Natural killer cell (primary cell): ENCODE measurements around the gene FGFRL1. TPM values are rescaled to one million over a fixed set of nuclear protein-coding genes. Genes with fewer than 3 reads are reported as not detected.

ENCODE experiments used
- ATAC-seq, 3 donors: fragments of 150-1000 bp in 2 of 3; fragments of 200-7000 bp in 1 of 3; cut with Tn5 transposase; 1 replicate in 1 of 3; 2 replicates in 2 of 3; pipeline ENCODE4 v1.10.0; 2021; ENCODE audit warnings: mild to moderate bottlenecking in 2 of 3, moderate library complexity in 2 of 3
- DNase-seq, 2 donors: peaks; one replicate each; pipeline versions ENCODE4 v3.0.0 to v3.0.0-alpha.2; 2013 to 2021; ENCODE audit warnings: mixed read lengths in 1 of 2
- H3K27ac ChIP-seq: one replicate; pipeline ENCODE4 v1.5.1; 2013; ENCODE audit warnings: mild to moderate bottlenecking, low read length
- H3K27me3 ChIP-seq: one replicate; pipeline ENCODE4 v1.6.1; 2013; ENCODE audit warnings: low read length; ENCODE audit not compliant: control insufficient read depth, insufficient read depth
- H3K36me3 ChIP-seq: one replicate; pipeline ENCODE4 v1.6.1; 2013; ENCODE audit warnings: low read length; ENCODE audit not compliant: control insufficient read depth, insufficient read depth
- H3K4me1 ChIP-seq: one replicate; pipeline ENCODE4 v1.6.1; 2013; ENCODE audit warnings: low read length; ENCODE audit not compliant: control insufficient read depth, insufficient read depth
- H3K4me3 ChIP-seq: one replicate; pipeline ENCODE4 v1.5.1; 2013; ENCODE audit warnings: low read length
- H3K9me3 ChIP-seq: one replicate; pipeline ENCODE4 v1.6.1; 2013; ENCODE audit warnings: low read length; ENCODE audit not compliant: control insufficient read depth, insufficient read depth
- H3K27ac Mint-ChIP-seq, 2 donors: one replicate each; pipeline ENCODE4 v1.8.0; 2022; ENCODE audit warnings: mild to moderate bottlenecking in 2 of 2, mixed read lengths in 2 of 2, moderate library complexity in 1 of 2
- H3K27me3 Mint-ChIP-seq, 2 donors: one replicate each; pipeline ENCODE4 v1.8.0; 2022; ENCODE audit warnings: low read depth in 2 of 2, mixed read lengths in 2 of 2
- H3K36me3 Mint-ChIP-seq: one replicate; pipeline ENCODE4 v1.8.0; 2022; ENCODE audit warnings: mixed read lengths
- H3K4me1 Mint-ChIP-seq, 2 donors: one replicate each; pipeline ENCODE4 v1.8.0; 2022; ENCODE audit warnings: mixed read lengths in 2 of 2
- H3K4me3 Mint-ChIP-seq: one replicate; pipeline ENCODE4 v1.8.0; 2022; ENCODE audit warnings: mild to moderate bottlenecking, moderate library complexity, mixed read lengths
- H3K9me3 Mint-ChIP-seq, 2 donors: one replicate each; pipeline ENCODE4 v1.8.0; 2022; ENCODE audit warnings: mixed read lengths in 2 of 2
- CTCF ChIP-seq: fragments of 200-600 bp; IDR thresholded peaks from one replicate; pipeline ENCODE4 v1.8.0; 2022; ENCODE audit warnings: antibody characterized with exemption
- WGBS: methylation state at CpG from one replicate; pipeline ENCODE4 v1.1.7; 2013; ENCODE audit warnings: missing lambda C conversion rate; ENCODE audit not compliant: insufficient coverage; 5-methylcytosine and 5-hydroxymethylcytosine counted together
- intact Hi-C: fragments of 100-400 bp; cut with micrococcal nuclease; formaldehyde crosslinking; loops from one replicate; pipeline ENCODE4 v1.14.2; 2022
- total RNA-seq, 4 donors: library from RNA; stranded (reverse); fragments of 120-200 nt in 1 of 4; gene quantifications; one replicate each; pipeline versions ENCODE4 v1.2.3 to v1.2.4, GENCODE V29; 2013 to 2022

The FGFRL1 gene
- total RNA-seq, 3 donors from 2014 or later (not counting 1 experiment from before 2014, with no cell fraction given) = 28.0 to 39.8 (median 32.5) TPM

GRCh38 chr4:995311-996026, 16.0 kb upstream of the FGFRL1 start:
- TF ChIP-seq CTCF = no peak
- H3K4me1 Mint-ChIP-seq = peaks cover 0 to 10% of the 10 kb centered on the region in 2 donors
- H3K36me3 Mint-ChIP-seq = no peaks in the 10 kb centered on the region
- H3K4me1 ChIP-seq = peaks cover 11% of the 10 kb centered on the region
- intact Hi-C loops = no loop called here
- H3K4me3 ChIP-seq = no peak overlapping the region
- peaks cover 5 to 14% of the 10 kb centered on the region in 2 donors for H3K27me3 Mint-ChIP-seq
- no peak overlapping the region for H3K27ac ChIP-seq
- DNase-seq (no peak), ATAC-seq (no peak)
- WGBS = 93% methylated on average over 23 of the region's 23 CpGs
- H3K9me3 ChIP-seq = no peaks in the 10 kb centered on the region
- no peak overlapping the region for H3K4me3 Mint-ChIP-seq
- H3K9me3 Mint-ChIP-seq = no peaks in the 10 kb centered on the region
- H3K27me3 ChIP-seq = peaks cover 21% of the 10 kb centered on the region
- peaks cover 2% of the 10 kb centered on the region for H3K36me3 ChIP-seq
- no peak overlapping the region for H3K27ac Mint-ChIP-seq

GRCh38 chr4:996030-996996, 15.1 kb upstream of the FGFRL1 start:
- Mint-ChIP-seq H3K36me3 (no peaks in the 10 kb centered on the region), H3K4me1 (peaks cover 0 to 10% of the 10 kb centered on the region in 2 donors), H3K27me3 (peaks cover 5 to 17% of the 10 kb centered on the region in 2 donors), H3K4me3 (no peak overlapping the region), H3K27ac (no peak overlapping the region), H3K9me3 (no peaks in the 10 kb centered on the region)
- ATAC-seq (no peak), DNase-seq (no peak)
- Histone ChIP-seq H3K27me3 (peaks cover 26% of the 10 kb centered on the region), H3K9me3 (no peaks in the 10 kb centered on the region), H3K4me1 (peaks cover 11% of the 10 kb centered on the region), H3K27ac (no peak overlapping the region), H3K36me3 (no peaks in the 10 kb centered on the region), H3K4me3 (no peak overlapping the region)
- 69% methylated on average over 15 of the region's 15 CpGs for WGBS
- intact Hi-C loops = no loop called here
- no peak for TF ChIP-seq CTCF

- peaks cover 0 to 10% of the 10 kb centered on the region in 2 donors for H3K4me1 Mint-ChIP-seq
- H3K27ac Mint-ChIP-seq = no peak overlapping the region
- peaks cover 27% of the 10 kb centered on the region for H3K27me3 ChIP-seq
- no peak overlapping the region for H3K27ac ChIP-seq
- no peaks in the 10 kb centered on the region for H3K36me3 ChIP-seq
- peaks cover 5 to 17% of the 10 kb centered on the region in 2 donors for H3K27me3 Mint-ChIP-seq
- no peak for DNase-seq
- no peaks in the 10 kb centered on the region for H3K9me3 ChIP-seq
- no peak for TF ChIP-seq CTCF
- H3K4me3 Mint-ChIP-seq = no peak overlapping the region
- intact Hi-C loops = no loop called here
- H3K36me3 Mint-ChIP-seq = no peaks in the 10 kb centered on the region
- no peak overlapping the region for H3K4me3 ChIP-seq
- H3K9me3 Mint-ChIP-seq = no peaks in the 10 kb centered on the region
- no peak for ATAC-seq
- H3K4me1 ChIP-seq = peaks cover 11% of the 10 kb centered on the region
- 12% methylated on average over 25 of the region's 25 CpGs for WGBS
These were observed 14.4 kb upstream of the FGFRL1 start for GRCh38 chr4:996997-997374.
